OCI-LY1 (cell line): ENCODE measurements around the gene PPP1R12B.
A peak's percentile ranks its signal among the peaks of the same experiment; 100 is the strongest.

ENCODE experiments used
- H2AFZ ChIP-seq: fragments of 200-600 bp; sonication (generic), shearing (Covaris generic); 2 replicates; pipeline ENCODE4 v1.6.0; 2014; ENCODE audit warnings: antibody characterized with exemption, mild to moderate bottlenecking, low read length
- H3F3A ChIP-seq: fragments of 200-600 bp; sonication (generic), shearing (Covaris generic); 2 replicates; pipeline ENCODE4 v1.6.0; 2014; ENCODE audit warnings: mild to moderate bottlenecking, antibody characterized with exemption, low read length, moderate library complexity; ENCODE audit not compliant: insufficient read depth
- H3K27ac ChIP-seq: fragments of 200-600 bp; sonication (generic); 2 replicates; pipeline ENCODE4 v1.5.1; 2014; ENCODE audit warnings: low read length, mixed run types, mild to moderate bottlenecking, low read depth; ENCODE audit not compliant: poor library complexity, severe bottlenecking
- H3K27me3 ChIP-seq: fragments of 200-600 bp; sonication (generic); 2 replicates; pipeline ENCODE4 v1.6.0; 2014; ENCODE audit warnings: antibody characterized with exemption, mild to moderate bottlenecking, low read length, moderate library complexity; ENCODE audit not compliant: insufficient read depth
- H3K36me3 ChIP-seq: fragments of 200-600 bp; sonication (generic); 2 replicates; pipeline ENCODE4 v1.6.1; 2014; ENCODE audit warnings: mild to moderate bottlenecking, antibody characterized with exemption, low read length, moderate library complexity, mixed read lengths; ENCODE audit not compliant: insufficient read depth
- H3K4me1 ChIP-seq: fragments of 200-600 bp; sonication (generic); 2 replicates; pipeline ENCODE4 v1.5.1; 2014; ENCODE audit warnings: mild to moderate bottlenecking, low read length, moderate library complexity; ENCODE audit not compliant: insufficient read depth, severe bottlenecking
- H3K4me2 ChIP-seq: fragments of 200-600 bp; sonication (generic), shearing (Covaris generic); 2 replicates; pipeline ENCODE4 v1.6.1; 2014; ENCODE audit warnings: low read length
- H3K4me3 ChIP-seq: fragments of 200-600 bp; sonication (generic); 2 replicates; pipeline ENCODE4 v1.5.1; 2014; ENCODE audit warnings: low read length, low read depth, mild to moderate bottlenecking, mixed read lengths; ENCODE audit not compliant: poor library complexity, severe bottlenecking
- H3K79me2 ChIP-seq: fragments of 200-600 bp; shearing (Covaris generic); 2 replicates; pipeline ENCODE4 v1.6.1; 2016; ENCODE audit warnings: mixed run types, low read length, mixed read lengths; ENCODE audit not compliant: insufficient read depth
- H3K9ac ChIP-seq: fragments of 200-600 bp; sonication (generic), shearing (Covaris generic); 2 replicates; pipeline ENCODE4 v1.6.1; 2014; ENCODE audit warnings: mild to moderate bottlenecking, low read length, mixed read lengths
- H3K9me2 ChIP-seq: fragments of 200-600 bp; sonication (generic), shearing (Covaris generic); 2 replicates; pipeline ENCODE4 v1.6.1; 2014; ENCODE audit warnings: low read depth, mild to moderate bottlenecking, low read length, mixed read lengths
- H3K9me3 ChIP-seq: fragments of 200-600 bp; shearing (Covaris generic); 2 replicates; pipeline ENCODE4 v1.6.1; 2014; ENCODE audit warnings: low read length, mixed read lengths
- H4K20me1 ChIP-seq: fragments of 200-600 bp; sonication (generic), shearing (Covaris generic); 2 replicates; pipeline ENCODE4 v1.6.0; 2016; ENCODE audit warnings: mild to moderate bottlenecking, low read length; ENCODE audit not compliant: insufficient read depth
- CTCF ChIP-seq: fragments of 200-600 bp; sonication (generic), shearing (Covaris generic); IDR thresholded peaks from 2 replicates; pipeline ENCODE4 v1.5.1; 2017; ENCODE audit warnings: mild to moderate bottlenecking, antibody characterized with exemption, low read length, moderate library complexity, mixed read lengths
- EZH2 ChIP-seq: fragments of 200-600 bp; sonication (generic), shearing (Covaris generic); IDR thresholded peaks from 2 replicates; pipeline ENCODE4 v1.8.0; 2017; ENCODE audit warnings: borderline replicate concordance, mixed run types, mild to moderate bottlenecking, antibody characterized with exemption, low read length, moderate library complexity, mixed read lengths

The PPP1R12B gene

GRCh38 chr1:202348509-202349205 lies at the start of gene PPP1R12B:
PPP1R12B (plus strand) TSS chr1:202348699; CDS start chr1:202348852, 153 bp downstream.
- Histone ChIP-seq H2AFZ (peak within 1 kb of the TSS; percentile 100), H3K4me2 (peak within 1 kb of the TSS; percentile 88), H4K20me1 (no peaks in the 10 kb centered on the region), H3F3A (no peaks in the 10 kb centered on the region), H3K36me3 (no peaks in the 10 kb centered on the region), H3K27ac (peak within 1 kb of the TSS; percentile 4), H3K9ac (peak within 1 kb of the TSS; percentile 84), H3K27me3 (no peaks in the 10 kb centered on the region), H3K9me2 (no peaks in the 10 kb centered on the region), H3K4me3 (peak within 1 kb of the TSS; percentile 93), H3K9me3 (no peaks in the 10 kb centered on the region), H3K79me2 (peaks cover 38% of the 10 kb centered on the region), H3K4me1 (peaks cover 24% of the 10 kb centered on the region)
- no peak for TF ChIP-seq EZH2
- TF ChIP-seq CTCF: no peak

- Histone ChIP-seq H3K9ac (no peak overlapping the region), H2AFZ (no peak overlapping the region), H3K4me2 (no peak overlapping the region), H3K36me3 (no peaks in the 10 kb centered on the region), H3K27ac (no peak overlapping the region), H3K9me3 (no peaks in the 10 kb centered on the region), H3K79me2 (no peaks in the 10 kb centered on the region), H4K20me1 (no peaks in the 10 kb centered on the region), H3K27me3 (peaks cover 5% of the 10 kb centered on the region; the same call in 1 of the 2 replicates), H3K9me2 (no peaks in the 10 kb centered on the region), H3K4me1 (no peaks in the 10 kb centered on the region), H3K4me3 (no peak overlapping the region), H3F3A (no peaks in the 10 kb centered on the region)
- TF ChIP-seq CTCF: no peak
- TF ChIP-seq EZH2: no peak
These were observed 46.3 kb upstream of the PPP1R12B start for GRCh38 chr1:202302166-202302565.

- H3K9ac ChIP-seq: no peak overlapping the region
- no peak overlapping the region for H3K4me2 ChIP-seq
- H3K9me2 ChIP-seq: no peaks in the 10 kb centered on the region
- H3K36me3 ChIP-seq: no peaks in the 10 kb centered on the region
- H3K79me2 ChIP-seq: no peaks in the 10 kb centered on the region
- H3K27me3 ChIP-seq: peaks cover 5% of the 10 kb centered on the region; the same call in 1 of the 2 replicates
- no peaks in the 10 kb centered on the region for H3K4me1 ChIP-seq
- no peaks in the 10 kb centered on the region for H4K20me1 ChIP-seq
- H3K4me3 ChIP-seq: no peak overlapping the region
- no peak overlapping the region for H2AFZ ChIP-seq
- TF ChIP-seq CTCF (no peak), EZH2 (no peak)
- no peaks in the 10 kb centered on the region for H3F3A ChIP-seq
- H3K9me3 ChIP-seq: no peaks in the 10 kb centered on the region
- no peak overlapping the region for H3K27ac ChIP-seq
These were observed 44.1 kb upstream of the PPP1R12B start for GRCh38 chr1:202304375-202304774.
